BE2C (cell line): Measurements from ENCODE around the gene ITGB2.
"Not testable (repeated sequence)": the region's sequence is repeated elsewhere in the genome, so short reads cannot be mapped to it uniquely, and the experiment has no call there.

Source experiments
- DNase-seq: peaks from one replicate; pipeline ENCODE4 v3.0.0-alpha.2; 2020
- H3K27me3 ChIP-seq: fragments of 250-450 bp; sonication (Bioruptor Pico); 2 replicates; pipeline ENCODE4 v1.5.1; 2020; ENCODE audit warnings: mild to moderate bottlenecking
- H3K36me3 ChIP-seq: fragments of 250-450 bp; sonication (Bioruptor Pico); 2 replicates; pipeline ENCODE4 v1.5.1; 2020; ENCODE audit warnings: mild to moderate bottlenecking
- H3K4me1 ChIP-seq: fragments of 250-450 bp; sonication (Bioruptor Pico); 2 replicates; pipeline ENCODE4 v1.5.1; 2020
- H3K4me3 ChIP-seq: 2 replicates; pipeline ENCODE4 v1.5.1; 2011; ENCODE audit warnings: low read depth, low read length
- H3K9me3 ChIP-seq: fragments of 250-450 bp; sonication (Bioruptor Pico); 2 replicates; pipeline ENCODE4 v1.5.1; 2020
- CTCF ChIP-seq: IDR thresholded peaks from 2 replicates; pipeline ENCODE4 v1.5.1; 2012; ENCODE audit warnings: mild to moderate bottlenecking, low read depth, low read length

ITGB2 gene

GRCh38 chr21:44880405-44881197, 40.1 kb downstream of the ITGB2 start:
- Histone ChIP-seq H3K27me3 (peaks cover 41% of the 10 kb centered on the region), H3K4me1 (no peaks in the 10 kb centered on the region), H3K4me3 (no peak overlapping the region), H3K36me3 (no peaks in the 10 kb centered on the region), H3K9me3 (no peaks in the 10 kb centered on the region)
- DNase-seq: no peak
- no peak for TF ChIP-seq CTCF

- H3K36me3 ChIP-seq, H3K4me3 ChIP-seq, H3K4me1 ChIP-seq, DNase-seq, H3K9me3 ChIP-seq: not testable (repeated sequence)
- H3K27me3 ChIP-seq: peaks cover 55% of the 10 kb centered on the region
Measured at GRCh38 chr21:44879238-44879637, 41.5 kb downstream of the ITGB2 start.

GRCh38 chr21:44878053-44878982, 42.4 kb downstream of the ITGB2 start:
- DNase-seq: no peak
- Histone ChIP-seq H3K4me3 (no peak overlapping the region), H3K27me3 (peaks cover 57% of the 10 kb centered on the region), H3K36me3 (no peaks in the 10 kb centered on the region), H3K4me1 (no peaks in the 10 kb centered on the region), H3K9me3 (no peaks in the 10 kb centered on the region)
- TF ChIP-seq CTCF: no peak

GRCh38 chr21:44876849-44877575, 43.7 kb downstream of the ITGB2 start:
- Histone ChIP-seq H3K4me1 (no peaks in the 10 kb centered on the region), H3K4me3 (no peak overlapping the region), H3K9me3 (no peaks in the 10 kb centered on the region), H3K36me3 (no peaks in the 10 kb centered on the region), H3K27me3 (peaks cover 57% of the 10 kb centered on the region)
- no peak for DNase-seq
- TF ChIP-seq CTCF: no peak

- no peak for TF ChIP-seq CTCF
- Histone ChIP-seq H3K4me3 (no peak overlapping the region), H3K36me3 (no peaks in the 10 kb centered on the region), H3K27me3 (peaks cover 57% of the 10 kb centered on the region), H3K4me1 (no peaks in the 10 kb centered on the region), H3K9me3 (no peaks in the 10 kb centered on the region)
- no peak for DNase-seq
Measured at GRCh38 chr21:44875316-44875700, 45.4 kb downstream of the ITGB2 start.
